ENCODE data around the gene MICA. TPM values are rescaled to one million over a fixed set of nuclear protein-coding genes. Genes with fewer than 3 reads are reported as not detected.

MICA gene
- total RNA-seq, 2 experiments from 2014 or later, result 9.9 to 15.3 TPM

- no peaks in the 10 kb centered on the region for H3K36me3 ChIP-seq (ENCODE audit: insufficient read depth, low read length)
- peak overlapping the region; percentile 75 for H3K4me3 ChIP-seq (ENCODE audit: low read depth, low read length, poor library complexity, severe bottlenecking)
- H3K9me3 ChIP-seq (ENCODE audit: low read length), result no peaks in the 10 kb centered on the region
- peak overlapping the region; percentile 91 for H3K4me2 ChIP-seq (ENCODE audit: low read length)
- no peaks in the 10 kb centered on the region for H3K9me2 ChIP-seq (ENCODE audit: insufficient read depth, low read length)
- DNase-seq (ENCODE audit: low spot score), result peak; percentile 86
- TF ChIP-seq EZH2phosphoT487 (IDR thresholded peaks at IDR 0.05; ENCODE audit: borderline replicate concordance, low read depth, low read length) (no peak), CTCF (conservative IDR thresholded peaks at IDR 0.05; ENCODE audit: low read length) (no peak)
- H2AFZ ChIP-seq (ENCODE audit: low read length), result peak overlapping the region; percentile 99
- peaks cover 4% of the 10 kb centered on the region; the same call in 1 of the 2 replicates for H3K79me2 ChIP-seq (ENCODE audit: insufficient read depth, low read depth, low read length)
- CTCF ChIA-PET (ENCODE audit: unreplicated experiment), result no interaction called here
- H4K20me1 ChIP-seq (ENCODE audit: insufficient read depth, low read length), result no peaks in the 10 kb centered on the region
- H3K4me1 ChIP-seq (ENCODE audit: insufficient read depth, low read length, poor library complexity, severe bottlenecking), result peaks cover 22% of the 10 kb centered on the region
- H3K27ac ChIP-seq (ENCODE audit: low read depth, low read length, poor library complexity, severe bottlenecking), result no peak overlapping the region
- BruUV-seq (replicated peaks), result TSS peak; percentile 83
- POLR2A ChIA-PET, result interaction anchor here (0.5 to 1.1 kb wide), 2 partner anchors 11 to 599 kb away, joined by 4 read pairs; no protein-coding TSS in a partner anchor
- intact Hi-C loops (cut with micrococcal nuclease; ENCODE audit: unreplicated experiment), result no loop called here
Observed at GRCh38 chr6:31462964-31463870, 59.8 kb downstream of the MICA start.

- Histone ChIP-seq H3K4me2 (ENCODE audit: low read length) (peak overlapping the region; percentile 91), H3K36me3 (ENCODE audit: insufficient read depth, low read length) (no peaks in the 10 kb centered on the region), H4K20me1 (ENCODE audit: insufficient read depth, low read length) (no peaks in the 10 kb centered on the region), H3K4me3 (ENCODE audit: low read depth, low read length, poor library complexity, severe bottlenecking) (peak overlapping the region; percentile 75), H3K4me1 (ENCODE audit: insufficient read depth, low read length, poor library complexity, severe bottlenecking) (peaks cover 22% of the 10 kb centered on the region), H3K9me3 (ENCODE audit: low read length) (no peaks in the 10 kb centered on the region), H3K27ac (ENCODE audit: low read depth, low read length, poor library complexity, severe bottlenecking) (no peak overlapping the region), H2AFZ (ENCODE audit: low read length) (no peak overlapping the region), H3K79me2 (ENCODE audit: insufficient read depth, low read depth, low read length) (peaks cover 4% of the 10 kb centered on the region; the same call in 1 of the 2 replicates), H3K9me2 (ENCODE audit: insufficient read depth, low read length) (no peaks in the 10 kb centered on the region)
- ChIA-PET CTCF (ENCODE audit: unreplicated experiment) (no interaction called here), POLR2A (no interaction called here)
- no TSS peak for BruUV-seq (replicated peaks)
- intact Hi-C loops (cut with micrococcal nuclease; ENCODE audit: unreplicated experiment), result no loop called here
- TF ChIP-seq EZH2phosphoT487 (IDR thresholded peaks at IDR 0.05; ENCODE audit: borderline replicate concordance, low read depth, low read length) (no peak), CTCF (conservative IDR thresholded peaks at IDR 0.05; ENCODE audit: low read length) (no peak)
- no peak for DNase-seq (ENCODE audit: low spot score)
Observed at GRCh38 chr6:31464252-31465184, 61.1 kb downstream of the MICA start.

Small RNA genes within 50 kb of the gene (microRNA-seq; reads per million reads assigned to microRNA genes)
- not detected for gene MIR6891 (ENCODE audit: borderline replicate concordance)

Small RNA genes within 50 kb of the gene (small RNA-seq; reads per million reads assigned to genes)
- not detected for gene HLA-S
- not detected for gene MIR6891
- gene RF00019, result not detected
- not detected for gene RNU6-283P

Other genes with a start within 250 kb of the MICA start
- gene CCHCR1, start 245.8 kb upstream of the MICA start, total RNA-seq (2014; rRNA removed; shearing (Covaris generic)), result 23.9 and 33.0 TPM in 2 replicates
- 31.5 and 33.0 TPM in 2 replicates for gene CCHCR1, start 245.8 kb upstream of the MICA start, total RNA-seq (2022)
- 61.6 and 63.2 TPM in 2 replicates for gene TCF19, start 245.0 kb upstream of the MICA start, total RNA-seq (2014; rRNA removed; shearing (Covaris generic))
- 54.5 and 56.7 TPM in 2 replicates for gene TCF19, start 245.0 kb upstream of the MICA start, total RNA-seq (2022)
- gene POU5F1, start 232.9 kb upstream of the MICA start, total RNA-seq (2014; rRNA removed; shearing (Covaris generic)), result 0.44 TPM in 1 of 2 replicates, not detected in the other
- 0.86 and 1.4 TPM in 2 replicates for gene POU5F1, start 232.9 kb upstream of the MICA start, total RNA-seq (2022)
- gene HLA-C, start 131.5 kb upstream of the MICA start, total RNA-seq (2014; rRNA removed; shearing (Covaris generic)), result 333 and 406 TPM in 2 replicates
- gene HLA-C, start 131.5 kb upstream of the MICA start, total RNA-seq (2022), result 404 and 419 TPM in 2 replicates
- 223 and 258 TPM in 2 replicates for gene HLA-B, start 46.4 kb upstream of the MICA start, total RNA-seq (2014; rRNA removed; shearing (Covaris generic))
- 238 and 309 TPM in 2 replicates for gene HLA-B, start 46.4 kb upstream of the MICA start, total RNA-seq (2022)
- 24.2 and 26.3 TPM in 2 replicates for gene MICB, start 94.5 kb downstream of the MICA start, total RNA-seq (2014; rRNA removed; shearing (Covaris generic))
- 32.4 and 33.9 TPM in 2 replicates for gene MICB, start 94.5 kb downstream of the MICA start, total RNA-seq (2022)
- not detected in 2 replicates for gene MCCD1, start 125.4 kb downstream of the MICA start, total RNA-seq (2014; rRNA removed; shearing (Covaris generic))
- not detected in 2 replicates for gene MCCD1, start 125.4 kb downstream of the MICA start, total RNA-seq (2022)
- 736 and 747 TPM in 2 replicates for gene DDX39B, start 138.4 kb downstream of the MICA start, total RNA-seq (2014; rRNA removed; shearing (Covaris generic))
- 478 and 481 TPM in 2 replicates for gene DDX39B, start 138.4 kb downstream of the MICA start, total RNA-seq (2022)
- 3.8 and 4.2 TPM in 2 replicates for gene ATP6V1G2, start 143.0 kb downstream of the MICA start, total RNA-seq (2014; rRNA removed; shearing (Covaris generic))
- gene ATP6V1G2, start 143.0 kb downstream of the MICA start, total RNA-seq (2022), result 14.1 and 15.9 TPM in 2 replicates
- 17.1 and 21.8 TPM in 2 replicates for gene NFKBIL1, start 144.0 kb downstream of the MICA start, total RNA-seq (2014; rRNA removed; shearing (Covaris generic))
- gene NFKBIL1, start 144.0 kb downstream of the MICA start, total RNA-seq (2022), result 22.7 and 23.2 TPM in 2 replicates
- gene LTA, start 168.7 kb downstream of the MICA start, total RNA-seq (2014; rRNA removed; shearing (Covaris generic)), result 0.98 and 1.1 TPM in 2 replicates
- 4.1 and 4.3 TPM in 2 replicates for gene LTA, start 168.7 kb downstream of the MICA start, total RNA-seq (2022)
- gene TNF, start 172.0 kb downstream of the MICA start, total RNA-seq (2014; rRNA removed; shearing (Covaris generic)), result 1.7 and 3.5 TPM in 2 replicates
- gene TNF, start 172.0 kb downstream of the MICA start, total RNA-seq (2022), result 2.5 TPM in 2 replicates
- 36.5 and 46.8 TPM in 2 replicates for gene LTB, start 178.8 kb downstream of the MICA start, total RNA-seq (2014; rRNA removed; shearing (Covaris generic))
- 36.9 and 39.2 TPM in 2 replicates for gene LTB, start 178.8 kb downstream of the MICA start, total RNA-seq (2022)
- gene LST1, start 182.7 kb downstream of the MICA start, total RNA-seq (2014; rRNA removed; shearing (Covaris generic)), result 1.2 and 3.0 TPM in 2 replicates
- gene LST1, start 182.7 kb downstream of the MICA start, total RNA-seq (2022), result 4.2 and 4.9 TPM in 2 replicates
- gene NCR3, start 189.4 kb downstream of the MICA start, total RNA-seq (2014; rRNA removed; shearing (Covaris generic)), result 1.6 TPM in 1 of 2 replicates, not detected in the other
- 0.74 and 2.0 TPM in 2 replicates for gene NCR3, start 189.4 kb downstream of the MICA start, total RNA-seq (2022)
- 15.3 and 22.0 TPM in 2 replicates for gene AIF1, start 211.6 kb downstream of the MICA start, total RNA-seq (2014; rRNA removed; shearing (Covaris generic))
- gene AIF1, start 211.6 kb downstream of the MICA start, total RNA-seq (2022), result 16.3 and 17.2 TPM in 2 replicates
- 113 and 156 TPM in 2 replicates for gene PRRC2A, start 217.1 kb downstream of the MICA start, total RNA-seq (2014; rRNA removed; shearing (Covaris generic))
- 355 and 379 TPM in 2 replicates for gene PRRC2A, start 217.1 kb downstream of the MICA start, total RNA-seq (2022)
- 191 and 233 TPM in 2 replicates for gene BAG6, start 249.1 kb downstream of the MICA start, total RNA-seq (2014; rRNA removed; shearing (Covaris generic))
- gene BAG6, start 249.1 kb downstream of the MICA start, total RNA-seq (2022), result 320 and 323 TPM in 2 replicates